ENCODE measurements around the gene ZBTB45. TPM values are rescaled to one million over a fixed set of nuclear protein-coding genes. Genes with fewer than 3 reads are reported as not detected.
A peak's percentile ranks its signal among the peaks of the same experiment; 100 is the strongest.

Gene ZBTB45
- total and polyA plus RNA-seq, 4 donors = 3.0 to 15.6 (median 10.1) TPM

GRCh38 chr19:58529405-58529804 lies 9.8 kb upstream of the ZBTB45 start:
- H3K36me3 ChIP-seq (ENCODE audit: control insufficient read depth in 1 of 2, insufficient read depth in 2 of 2, low read length in 1 of 2) = no peaks in the 10 kb centered on the region
- DNase-seq = no peak
- WGBS, 2 donors = 71 to 74% methylated on average over 3 of the region's 3 CpGs
- no peaks in the 10 kb centered on the region for H3K9me3 ChIP-seq (ENCODE audit: control insufficient read depth, low read length)
- H3K27me3 ChIP-seq (ENCODE audit: control insufficient read depth in 1 of 2, insufficient read depth in 2 of 2, low read length in 1 of 2) = no peaks in the 10 kb centered on the region
- no peaks in the 10 kb centered on the region for H3K4me1 ChIP-seq (ENCODE audit: control insufficient read depth in 1 of 2, insufficient read depth in 2 of 2, low read length in 2 of 2)
- H3K27ac ChIP-seq (ENCODE audit: low read depth in 1 of 2, low read length in 2 of 2) = no peak overlapping the region
- intact Hi-C loops (cut with DNase I) = no loop called here
- ATAC-seq (ENCODE audit: low FRiP score) = no peak
- no peak overlapping the region for H3K4me3 ChIP-seq (ENCODE audit: low read length in 2 of 2)

GRCh38 chr19:58522709-58523108 lies 3.1 kb upstream of the ZBTB45 start:
- peak in 1 of 2 donors; percentile 13 for DNase-seq
- H3K4me3 ChIP-seq (ENCODE audit: low read length in 2 of 2) = no peak overlapping the region
- H3K4me1 ChIP-seq (ENCODE audit: control insufficient read depth in 1 of 2, insufficient read depth in 2 of 2, low read length in 2 of 2) = no peaks in the 10 kb centered on the region
- ATAC-seq (ENCODE audit: low FRiP score) = no peak
- intact Hi-C loops (cut with DNase I) = no loop called here
- no peak overlapping the region for H3K27ac ChIP-seq (ENCODE audit: low read depth in 1 of 2, low read length in 2 of 2)
- H3K9me3 ChIP-seq (ENCODE audit: control insufficient read depth, low read length) = no peaks in the 10 kb centered on the region
- WGBS, 2 donors = 74 to 78% methylated on average over 3 of the region's 3 CpGs
- no peaks in the 10 kb centered on the region for H3K36me3 ChIP-seq (ENCODE audit: control insufficient read depth in 1 of 2, insufficient read depth in 2 of 2, low read length in 1 of 2)
- no peaks in the 10 kb centered on the region for H3K27me3 ChIP-seq (ENCODE audit: control insufficient read depth in 1 of 2, insufficient read depth in 2 of 2, low read length in 1 of 2)

- no peaks in the 10 kb centered on the region for H3K9me3 ChIP-seq (ENCODE audit: control insufficient read depth, low read length)
- no peaks in the 10 kb centered on the region for H3K4me1 ChIP-seq (ENCODE audit: control insufficient read depth in 1 of 2, insufficient read depth in 2 of 2, low read length in 2 of 2)
- no peak for ATAC-seq (ENCODE audit: low FRiP score)
- no peak overlapping the region for H3K27ac ChIP-seq (ENCODE audit: low read depth in 1 of 2, low read length in 2 of 2)
- intact Hi-C loops (cut with DNase I) = no loop called here
- no peaks in the 10 kb centered on the region for H3K27me3 ChIP-seq (ENCODE audit: control insufficient read depth in 1 of 2, insufficient read depth in 2 of 2, low read length in 1 of 2)
- 27 to 45% methylated on average over 4 of the region's 4 CpGs for WGBS, 2 donors
- peaks cover 0 to 4% of the 10 kb centered on the region in 2 donors for H3K36me3 ChIP-seq (ENCODE audit: control insufficient read depth in 1 of 2, insufficient read depth in 2 of 2, low read length in 1 of 2)
- no peak for DNase-seq
- no peak overlapping the region for H3K4me3 ChIP-seq (ENCODE audit: low read length in 2 of 2)
Measured at GRCh38 chr19:58521651-58522050, 2.0 kb upstream of the ZBTB45 start.

GRCh38 chr19:58520257-58520599 lies 618 bp upstream of the ZBTB45 start:
- WGBS, 2 donors = 7 to 10% methylated on average over 7 of the region's 7 CpGs
- intact Hi-C loops (cut with DNase I) = no loop called here
- Histone ChIP-seq H3K36me3 (ENCODE audit: control insufficient read depth in 1 of 2, insufficient read depth in 2 of 2, low read length in 1 of 2) (peaks cover 0 to 4% of the 10 kb centered on the region in 2 donors), H3K27me3 (ENCODE audit: control insufficient read depth in 1 of 2, insufficient read depth in 2 of 2, low read length in 1 of 2) (no peaks in the 10 kb centered on the region), H3K4me3 (ENCODE audit: low read length in 2 of 2) (peak overlapping the region; percentile 12 to 16), H3K27ac (ENCODE audit: low read depth in 1 of 2, low read length in 2 of 2) (peak overlapping the region; percentile 3 to 83), H3K9me3 (ENCODE audit: control insufficient read depth, low read length) (no peaks in the 10 kb centered on the region), H3K4me1 (ENCODE audit: control insufficient read depth in 1 of 2, insufficient read depth in 2 of 2, low read length in 2 of 2) (no peaks in the 10 kb centered on the region)
- DNase-seq = no peak
- no peak for ATAC-seq (ENCODE audit: low FRiP score)

- H3K36me3 ChIP-seq (ENCODE audit: control insufficient read depth in 1 of 2, insufficient read depth in 2 of 2, low read length in 1 of 2) = peaks cover 0 to 4% of the 10 kb centered on the region in 2 donors
- no peaks in the 10 kb centered on the region for H3K9me3 ChIP-seq (ENCODE audit: control insufficient read depth, low read length)
- H3K4me1 ChIP-seq (ENCODE audit: control insufficient read depth in 1 of 2, insufficient read depth in 2 of 2, low read length in 2 of 2) = no peaks in the 10 kb centered on the region
- DNase-seq = peak in 1 of 2 donors; percentile 82
- ATAC-seq (ENCODE audit: low FRiP score) = peak; percentile 78
- H3K4me3 ChIP-seq (ENCODE audit: low read length in 2 of 2) = peak overlapping the region; percentile 40 to 50
- 0 to 1% methylated on average over 14 of the region's 14 CpGs for WGBS, 2 donors
- H3K27ac ChIP-seq (ENCODE audit: low read depth in 1 of 2, low read length in 2 of 2) = peak overlapping the region; percentile 30 to 83
- no peaks in the 10 kb centered on the region for H3K27me3 ChIP-seq (ENCODE audit: control insufficient read depth in 1 of 2, insufficient read depth in 2 of 2, low read length in 1 of 2)
- intact Hi-C loops (cut with DNase I) = loop anchor here in 1 of 2 donors (1.0 kb wide), 1 partner anchor 20 kb away; no protein-coding TSS in a partner anchor
Measured at GRCh38 chr19:58519087-58519354, 589 bp downstream of the ZBTB45 start.

GRCh38 chr19:58518256-58519086 lies 1.1 kb downstream of the ZBTB45 start:
- Histone ChIP-seq H3K9me3 (ENCODE audit: control insufficient read depth, low read length) (no peaks in the 10 kb centered on the region), H3K4me3 (ENCODE audit: low read length in 2 of 2) (peak overlapping the region; percentile 40 to 50), H3K36me3 (ENCODE audit: control insufficient read depth in 1 of 2, insufficient read depth in 2 of 2, low read length in 1 of 2) (peaks cover 0 to 4% of the 10 kb centered on the region in 2 donors), H3K4me1 (ENCODE audit: control insufficient read depth in 1 of 2, insufficient read depth in 2 of 2, low read length in 2 of 2) (no peaks in the 10 kb centered on the region), H3K27me3 (ENCODE audit: control insufficient read depth in 1 of 2, insufficient read depth in 2 of 2, low read length in 1 of 2) (no peaks in the 10 kb centered on the region), H3K27ac (ENCODE audit: low read depth in 1 of 2, low read length in 2 of 2) (peak overlapping the region; percentile 30 to 83)
- intact Hi-C loops (cut with DNase I) = loop anchor here in 1 of 2 donors (1.0 kb wide), 1 partner anchor 19 kb away; no protein-coding TSS in a partner anchor
- ATAC-seq (ENCODE audit: low FRiP score) (no peak), DNase-seq (no peak)
- 10 to 12% methylated on average over 22 of the region's 22 CpGs for WGBS, 2 donors

- no peak overlapping the region for H3K27ac ChIP-seq (ENCODE audit: low read depth in 1 of 2, low read length in 2 of 2)
- ATAC-seq (ENCODE audit: low FRiP score) (no peak), DNase-seq (no peak)
- H3K27me3 ChIP-seq (ENCODE audit: control insufficient read depth in 1 of 2, insufficient read depth in 2 of 2, low read length in 1 of 2) = no peaks in the 10 kb centered on the region
- H3K36me3 ChIP-seq (ENCODE audit: control insufficient read depth in 1 of 2, insufficient read depth in 2 of 2, low read length in 1 of 2) = peaks cover 0 to 4% of the 10 kb centered on the region in 2 donors
- WGBS, 2 donors = 88 to 90% methylated on average over 65 of the region's 65 CpGs
- intact Hi-C loops (cut with DNase I) = no loop called here
- no peak overlapping the region for H3K4me3 ChIP-seq (ENCODE audit: low read length in 2 of 2)
- no peaks in the 10 kb centered on the region for H3K9me3 ChIP-seq (ENCODE audit: control insufficient read depth, low read length)
- H3K4me1 ChIP-seq (ENCODE audit: control insufficient read depth in 1 of 2, insufficient read depth in 2 of 2, low read length in 2 of 2) = no peaks in the 10 kb centered on the region
Measured at GRCh38 chr19:58516964-58517833, 2.4 kb downstream of the ZBTB45 start.

GRCh38 chr19:58516246-58516836 lies 3.3 kb downstream of the ZBTB45 start:
- 82 to 86% methylated on average over 25 of the region's 25 CpGs for WGBS, 2 donors
- Histone ChIP-seq H3K27ac (ENCODE audit: low read depth in 1 of 2, low read length in 2 of 2) (no peak overlapping the region), H3K9me3 (ENCODE audit: control insufficient read depth, low read length) (no peaks in the 10 kb centered on the region), H3K4me1 (ENCODE audit: control insufficient read depth in 1 of 2, insufficient read depth in 2 of 2, low read length in 2 of 2) (no peaks in the 10 kb centered on the region), H3K4me3 (ENCODE audit: low read length in 2 of 2) (no peak overlapping the region), H3K27me3 (ENCODE audit: control insufficient read depth in 1 of 2, insufficient read depth in 2 of 2, low read length in 1 of 2) (no peaks in the 10 kb centered on the region), H3K36me3 (ENCODE audit: control insufficient read depth in 1 of 2, insufficient read depth in 2 of 2, low read length in 1 of 2) (peaks cover 0 to 4% of the 10 kb centered on the region in 2 donors)
- intact Hi-C loops (cut with DNase I) = no loop called here
- DNase-seq (no peak), ATAC-seq (ENCODE audit: low FRiP score) (no peak)
